SK-N-SH (cell line): ENCODE data around the gene TAF11. TPM values are rescaled to one million over a fixed set of nuclear protein-coding genes. Genes with fewer than 3 reads are reported as not detected.
A peak's percentile ranks its signal among the peaks of the same experiment; 100 is the strongest.

Experiments used
- CTCF ChIA-PET: fragments of 300-600, 350-600 bp; formaldehyde crosslinking; extraction: SDS; loops from one replicate; lab custom pipeline; 2021; lab: Yijun Ruan, JAX
- POLR2A ChIA-PET: fragments of 350-600 bp; sonication (Branson Sonifier 250); formaldehyde crosslinking; extraction: SDS; loops from one replicate; lab custom pipeline; 2020; ENCODE audit warnings: antibody characterized with exemption, inconsistent platforms; lab: Yijun Ruan, JAX
- DNase-seq: peaks from one replicate; pipeline ENCODE4 v3.0.0; 2012
- H2AFZ ChIP-seq: fragments of 200-600 bp; sonication (generic); 2 replicates; pipeline ENCODE4 v1.8.1; 2016; ENCODE audit warnings: antibody characterized with exemption, mild to moderate bottlenecking, low read depth
- H3F3A ChIP-seq: fragments of 200-600 bp; sonication (generic); replicated peaks from 2 replicates; pipeline ENCODE3; 2016; ENCODE audit warnings: antibody characterized with exemption, mild to moderate bottlenecking; ENCODE audit not compliant: insufficient read depth
- H3K27ac ChIP-seq, 2 experiments: fragments of 200-500 bp in 1 of 2; fragments of 200-600 bp in 1 of 2; sonication (Bioruptor generic) in 1 of 2; sonication (generic), shearing (Covaris generic) in 1 of 2; 2 replicates each; pipeline versions ENCODE4 v1.5.1 to v1.6.1; 2014 to 2016; ENCODE audit warnings: low read depth in 2 of 2, inconsistent platforms in 1 of 2, low read length in 1 of 2, mild to moderate bottlenecking in 1 of 2, mixed read lengths in 1 of 2
- H3K27me3 ChIP-seq: fragments of 200-600 bp; sonication (generic), shearing (Covaris generic); 2 replicates; pipeline ENCODE4 v1.6.1; 2016; ENCODE audit warnings: mixed run types; ENCODE audit not compliant: insufficient read depth
- H3K36me3 ChIP-seq, 2 experiments: fragments of 200-500 bp in 1 of 2; fragments of 200-600 bp in 1 of 2; sonication (Bioruptor generic) in 1 of 2; sonication (generic) in 1 of 2; replicated peaks in 1 of 2; 2 replicates each; pipeline versions ENCODE3 to v1.5.1; 2014 to 2016; ENCODE audit warnings: low read length in 1 of 2, mild to moderate bottlenecking in 1 of 2; ENCODE audit not compliant: insufficient read depth in 2 of 2, control insufficient read depth in 1 of 2
- H3K4me1 ChIP-seq, 2 experiments: fragments of 200-500 bp in 1 of 2; fragments of 200-600 bp in 1 of 2; sonication (Bioruptor generic) in 1 of 2; sonication (generic), shearing (Covaris generic) in 1 of 2; 2 replicates each; pipeline versions ENCODE4 v1.5.1 to v1.6.1; 2014 to 2016; ENCODE audit warnings: low read depth in 1 of 2, low read length in 1 of 2, mixed run types in 1 of 2; ENCODE audit not compliant: insufficient read depth in 2 of 2, control insufficient read depth in 1 of 2
- H3K4me2 ChIP-seq: fragments of 200-600 bp; sonication (generic), shearing (Covaris generic); 2 replicates; pipeline ENCODE4 v1.6.1; 2017; ENCODE audit warnings: mixed run types
- H3K4me3 ChIP-seq, 2 experiments: fragments of 200-500 bp in 1 of 2; fragments of 200-600 bp in 1 of 2; sonication (Bioruptor generic) in 1 of 2; sonication (generic), shearing (Covaris generic) in 1 of 2; 2 replicates each; pipeline versions ENCODE4 v1.5.1 to v1.8.1; 2014 to 2016; ENCODE audit warnings: low read depth in 2 of 2, inconsistent platforms in 1 of 2, low read length in 1 of 2, mild to moderate bottlenecking in 1 of 2, mixed read lengths in 1 of 2, moderate library complexity in 1 of 2
- H3K79me2 ChIP-seq: fragments of 200-600 bp; sonication (generic); 2 replicates; pipeline ENCODE4 v1.8.1; 2017; ENCODE audit warnings: mild to moderate bottlenecking; ENCODE audit not compliant: insufficient read depth
- H3K9ac ChIP-seq: fragments of 200-600 bp; sonication (generic); 2 replicates; pipeline ENCODE4 v1.6.1; 2017; ENCODE audit warnings: mixed run types
- H3K9me2 ChIP-seq: fragments of 200-600 bp; sonication (generic); 2 replicates; pipeline ENCODE4 v1.6.1; 2017; ENCODE audit warnings: mixed run types
- H3K9me3 ChIP-seq: fragments of 200-600 bp; sonication (generic); 2 replicates; pipeline ENCODE4 v1.6.1; 2017; ENCODE audit warnings: mixed run types, mild to moderate bottlenecking, moderate library complexity
- H4K20me1 ChIP-seq: fragments of 200-600 bp; sonication (generic); 2 replicates; pipeline ENCODE4 v1.6.1; 2017; ENCODE audit warnings: mild to moderate bottlenecking, mixed run types; ENCODE audit not compliant: insufficient read depth
- ELF1 ChIP-seq: IDR thresholded peaks from 2 replicates; pipeline ENCODE4 v1.4.0; 2012
- EZH2phosphoT487 ChIP-seq: fragments of 200-600 bp; sonication (generic); IDR thresholded peaks from 2 replicates; pipeline ENCODE4 v1.6.1; 2017; ENCODE audit warnings: low read depth, mixed run types, mild to moderate bottlenecking, antibody characterized with exemption, moderate library complexity, borderline replicate concordance
- FOXJ3 ChIP-seq: sonication (generic); formaldehyde crosslinking; IDR thresholded peaks from 2 replicates; pipeline ENCODE4 v1.5.1; 2020; ENCODE audit warnings: mild to moderate bottlenecking, missing genetic modification reagents
- GABPA ChIP-seq: IDR thresholded peaks from 2 replicates; pipeline ENCODE4 v1.4.0; 2012; ENCODE audit warnings: low read depth, mild to moderate bottlenecking
- MEF2A ChIP-seq: IDR thresholded peaks from 2 replicates; pipeline ENCODE4 v1.4.0; 2012; ENCODE audit warnings: low read depth, borderline replicate concordance
- NFIC ChIP-seq: IDR thresholded peaks from 2 replicates; pipeline ENCODE4 v1.4.0; 2012; ENCODE audit warnings: borderline replicate concordance
- NRF1 ChIP-seq: IDR thresholded peaks from 2 replicates; pipeline ENCODE4 v1.6.1; 2012; ENCODE audit warnings: low read depth, mild to moderate bottlenecking, low read length
- POLR2AphosphoS5 ChIP-seq: IDR thresholded peaks from 2 replicates; pipeline ENCODE4 v1.6.1; 2012; ENCODE audit warnings: low read depth, low read length
- RAD21 ChIP-seq: IDR thresholded peaks from 2 replicates; pipeline ENCODE4 v1.6.1; 2012; ENCODE audit warnings: mild to moderate bottlenecking, low read length
- RCOR1 ChIP-seq: fragments of 150-350 bp; IDR thresholded peaks from 2 replicates; pipeline ENCODE4 v1.6.1; 2017; ENCODE audit warnings: antibody characterized with exemption, low read length
- RFX5 ChIP-seq: IDR thresholded peaks from 2 replicates; pipeline ENCODE4 v1.6.1; 2012; ENCODE audit warnings: mild to moderate bottlenecking, improper control_type of control experiment, low read length
- SMC3 ChIP-seq: IDR thresholded peaks from 2 replicates; pipeline ENCODE4 v1.6.1; 2012; ENCODE audit warnings: low read depth, low read length, improper control_type of control experiment
- TCF12 ChIP-seq: IDR thresholded peaks from 2 replicates; pipeline ENCODE4 v1.4.0; 2012
- TEAD4 ChIP-seq: IDR thresholded peaks from 2 replicates; pipeline ENCODE4 v1.4.0; 2012; ENCODE audit warnings: mild to moderate bottlenecking, borderline replicate concordance; ENCODE audit not compliant: insufficient read depth
- YY1 ChIP-seq: IDR thresholded peaks from 2 replicates; pipeline ENCODE4 v1.4.0; 2012; ENCODE audit warnings: low read depth, mild to moderate bottlenecking
- WGBS: methylation state at CpG from one replicate; pipeline ENCODE4 v1.1.6; 2017; ENCODE audit warnings: low lambda C conversion rate; 5-methylcytosine and 5-hydroxymethylcytosine counted together
- polyA plus RNA-seq, 3 experiments: library from polyadenylated mRNA; depleted of rRNA; stranded (reverse); fragments of >200 nt; gene quantifications; 2 replicates each; pipeline ENCODE4 v1.2.3, GENCODE V29; 2012
- TF ChIP-seq, protein P1 (sequence below): IDR thresholded peaks from 2 replicates; pipeline ENCODE4 v1.4.0; 2012; ENCODE audit warnings: low read depth, borderline replicate concordance
- TF ChIP-seq, protein P2 (sequence below): IDR thresholded peaks from 2 replicates; pipeline ENCODE4 v1.6.1; 2012; ENCODE audit warnings: mild to moderate bottlenecking, low read depth, low read length, moderate library complexity
- TF ChIP-seq, protein P3 (sequence below): fragments of 150-350 bp; IDR thresholded peaks from 2 replicates; pipeline ENCODE4 v1.6.1; 2017; ENCODE audit warnings: antibody characterized with exemption, low read length, low read depth, borderline replicate concordance
- TF ChIP-seq, protein P4 (sequence below): fragments of 200-600 bp; sonication (generic); IDR thresholded peaks from 2 replicates; pipeline ENCODE4 v1.6.1; 2017; ENCODE audit warnings: antibody characterized with exemption, mild to moderate bottlenecking, moderate library complexity
- TF ChIP-seq, protein P5 (sequence below): IDR thresholded peaks from 2 replicates; pipeline ENCODE4 v1.4.0; 2012; ENCODE audit warnings: low read depth

The TAF11 gene
- polyA plus RNA-seq, 1 of the 3 experiments (the other 2 are of a cell fraction), result 21.8 TPM

DNA sequence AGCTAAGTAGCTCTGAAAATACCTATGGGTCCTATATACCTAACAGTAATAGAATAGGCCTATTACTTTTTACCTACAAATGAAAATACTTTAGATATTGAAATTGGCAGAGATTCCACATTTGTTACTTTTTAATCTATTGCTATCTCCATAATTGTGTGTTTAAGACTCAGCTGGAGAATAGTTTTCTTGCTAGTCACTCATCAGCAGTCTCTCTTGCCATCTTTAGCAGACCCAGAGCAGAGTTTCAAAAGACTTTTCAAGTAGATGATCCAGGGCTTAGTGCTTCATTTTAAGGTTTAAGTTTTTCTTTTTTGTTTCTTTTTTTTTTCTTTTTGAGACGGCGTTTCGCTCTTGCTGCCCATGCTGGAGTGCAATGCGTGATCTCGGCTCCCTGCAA, 14.1 kb upstream of the TAF11 start:
- H3F3A ChIP-seq, result peaks cover 11% of the 10 kb centered on the region
- no peaks in the 10 kb centered on the region for H4K20me1 ChIP-seq
- WGBS, result 93% methylated on average over 5 of the region's 5 CpGs
- H3K9ac ChIP-seq, result no peak overlapping the region
- no peak for DNase-seq
- H3K9me3 ChIP-seq, result no peaks in the 10 kb centered on the region
- H3K4me3 ChIP-seq, result no peak overlapping the region
- peaks cover 0 to 10% of the 10 kb centered on the region in 2 experiments; a peak in 1 of 4 replicates for H3K4me1 ChIP-seq
- no peaks in the 10 kb centered on the region for H3K9me2 ChIP-seq
- H3K27ac ChIP-seq, result peak overlapping the region in 1 of 2 experiments; percentile 22; a peak in 2 of 4 replicates
- CTCF ChIA-PET, result no interaction called here
- no peak overlapping the region for H2AFZ ChIP-seq
- H3K27me3 ChIP-seq, result no peaks in the 10 kb centered on the region
- POLR2A ChIA-PET, result no interaction called here
- TF ChIP-seq, protein P1, sequence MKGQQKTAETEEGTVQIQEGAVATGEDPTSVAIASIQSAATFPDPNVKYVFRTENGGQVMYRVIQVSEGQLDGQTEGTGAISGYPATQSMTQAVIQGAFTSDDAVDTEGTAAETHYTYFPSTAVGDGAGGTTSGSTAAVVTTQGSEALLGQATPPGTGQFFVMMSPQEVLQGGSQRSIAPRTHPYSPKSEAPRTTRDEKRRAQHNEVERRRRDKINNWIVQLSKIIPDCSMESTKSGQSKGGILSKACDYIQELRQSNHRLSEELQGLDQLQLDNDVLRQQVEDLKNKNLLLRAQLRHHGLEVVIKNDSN, result no peak
- no peak for TF ChIP-seq SMC3
- TF ChIP-seq NRF1, result no peak
- no peak for TF ChIP-seq MEF2A
- no peak for TF ChIP-seq TEAD4
- no peak for TF ChIP-seq NFIC
- TF ChIP-seq YY1, result no peak
- no peak for TF ChIP-seq EZH2phosphoT487
- no peak for TF ChIP-seq FOXJ3
- TF ChIP-seq, protein P2, sequence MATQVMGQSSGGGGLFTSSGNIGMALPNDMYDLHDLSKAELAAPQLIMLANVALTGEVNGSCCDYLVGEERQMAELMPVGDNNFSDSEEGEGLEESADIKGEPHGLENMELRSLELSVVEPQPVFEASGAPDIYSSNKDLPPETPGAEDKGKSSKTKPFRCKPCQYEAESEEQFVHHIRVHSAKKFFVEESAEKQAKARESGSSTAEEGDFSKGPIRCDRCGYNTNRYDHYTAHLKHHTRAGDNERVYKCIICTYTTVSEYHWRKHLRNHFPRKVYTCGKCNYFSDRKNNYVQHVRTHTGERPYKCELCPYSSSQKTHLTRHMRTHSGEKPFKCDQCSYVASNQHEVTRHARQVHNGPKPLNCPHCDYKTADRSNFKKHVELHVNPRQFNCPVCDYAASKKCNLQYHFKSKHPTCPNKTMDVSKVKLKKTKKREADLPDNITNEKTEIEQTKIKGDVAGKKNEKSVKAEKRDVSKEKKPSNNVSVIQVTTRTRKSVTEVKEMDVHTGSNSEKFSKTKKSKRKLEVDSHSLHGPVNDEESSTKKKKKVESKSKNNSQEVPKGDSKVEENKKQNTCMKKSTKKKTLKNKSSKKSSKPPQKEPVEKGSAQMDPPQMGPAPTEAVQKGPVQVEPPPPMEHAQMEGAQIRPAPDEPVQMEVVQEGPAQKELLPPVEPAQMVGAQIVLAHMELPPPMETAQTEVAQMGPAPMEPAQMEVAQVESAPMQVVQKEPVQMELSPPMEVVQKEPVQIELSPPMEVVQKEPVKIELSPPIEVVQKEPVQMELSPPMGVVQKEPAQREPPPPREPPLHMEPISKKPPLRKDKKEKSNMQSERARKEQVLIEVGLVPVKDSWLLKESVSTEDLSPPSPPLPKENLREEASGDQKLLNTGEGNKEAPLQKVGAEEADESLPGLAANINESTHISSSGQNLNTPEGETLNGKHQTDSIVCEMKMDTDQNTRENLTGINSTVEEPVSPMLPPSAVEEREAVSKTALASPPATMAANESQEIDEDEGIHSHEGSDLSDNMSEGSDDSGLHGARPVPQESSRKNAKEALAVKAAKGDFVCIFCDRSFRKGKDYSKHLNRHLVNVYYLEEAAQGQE, result no peak
- no peak for TF ChIP-seq RCOR1
- peaks cover 0 to 6% of the 10 kb centered on the region in 2 experiments for H3K36me3 ChIP-seq
- H3K4me2 ChIP-seq, result 0 out of 2 replicates have a peak overlapping the region, but pooled peaks have one; percentile 31
- H3K79me2 ChIP-seq, result peaks cover 33% of the 10 kb centered on the region; the same call in 1 of the 2 replicates

DNA sequence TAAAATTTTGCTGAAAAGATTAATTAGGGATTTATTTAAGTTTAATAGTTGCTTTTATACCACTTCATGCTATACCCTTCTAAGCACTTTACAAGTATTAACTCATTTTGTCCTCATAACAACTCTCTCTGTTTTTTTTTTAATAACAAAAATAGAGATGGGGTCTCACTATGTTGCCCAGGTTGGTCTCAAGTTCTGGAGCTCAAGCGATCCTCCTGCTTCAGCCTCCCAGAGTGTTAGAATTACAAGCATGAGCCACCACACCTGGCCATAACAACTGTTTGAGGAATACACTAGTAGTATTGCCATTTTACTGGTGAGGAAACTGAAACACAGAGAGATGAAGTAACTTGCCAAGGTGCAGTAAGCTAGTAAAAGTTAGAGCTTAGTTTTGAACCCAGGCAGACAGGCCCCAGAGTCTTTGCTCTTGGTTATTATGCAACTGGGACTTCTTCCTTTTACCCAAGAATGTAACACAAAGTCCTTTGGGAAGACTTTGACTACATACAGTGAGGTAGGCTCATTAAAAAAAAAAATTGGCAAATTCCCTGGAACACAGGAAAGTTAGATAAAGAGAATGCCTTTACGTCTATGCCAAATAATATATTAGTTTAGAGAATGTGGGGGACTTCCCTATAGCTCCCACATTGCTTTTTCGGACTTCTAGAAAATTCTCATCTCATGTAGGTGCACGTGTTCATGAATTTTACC, 12.6 kb upstream of the TAF11 start:
- no peaks in the 10 kb centered on the region for H3K9me3 ChIP-seq
- H3K9ac ChIP-seq, result no peak overlapping the region
- no peaks in the 10 kb centered on the region for H3K36me3 ChIP-seq
- peaks cover 0 to 10% of the 10 kb centered on the region in 2 experiments; a peak in 1 of 4 replicates for H3K4me1 ChIP-seq
- no peak overlapping the region for H3K27ac ChIP-seq
- peaks cover 11% of the 10 kb centered on the region for H3F3A ChIP-seq
- H3K9me2 ChIP-seq, result no peaks in the 10 kb centered on the region
- no peak overlapping the region for H3K4me2 ChIP-seq
- H4K20me1 ChIP-seq, result no peaks in the 10 kb centered on the region
- H3K79me2 ChIP-seq, result peaks cover 26% of the 10 kb centered on the region
- 84% methylated on average over 4 of the region's 4 CpGs for WGBS
- DNase-seq, result no peak
- H2AFZ ChIP-seq, result no peak overlapping the region
- H3K4me3 ChIP-seq, result no peak overlapping the region
- ChIA-PET CTCF (interaction anchor here (0.7 to 1.1 kb wide), 3 partner anchors 14 to 988 kb away, joined by 3 to 4 read pairs (median 3); no protein-coding TSS in a partner anchor), POLR2A (no interaction called here)
- no peaks in the 10 kb centered on the region for H3K27me3 ChIP-seq
- TF ChIP-seq, protein P3, sequence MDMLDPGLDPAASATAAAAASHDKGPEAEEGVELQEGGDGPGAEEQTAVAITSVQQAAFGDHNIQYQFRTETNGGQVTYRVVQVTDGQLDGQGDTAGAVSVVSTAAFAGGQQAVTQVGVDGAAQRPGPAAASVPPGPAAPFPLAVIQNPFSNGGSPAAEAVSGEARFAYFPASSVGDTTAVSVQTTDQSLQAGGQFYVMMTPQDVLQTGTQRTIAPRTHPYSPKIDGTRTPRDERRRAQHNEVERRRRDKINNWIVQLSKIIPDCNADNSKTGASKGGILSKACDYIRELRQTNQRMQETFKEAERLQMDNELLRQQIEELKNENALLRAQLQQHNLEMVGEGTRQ, result no peak
- TF ChIP-seq RFX5 (no peak), TCF12 (no peak), SMC3 (no peak), YY1 (no peak), POLR2AphosphoS5 (no peak), ELF1 (no peak), FOXJ3 (no peak), RAD21 (no peak), GABPA (no peak)
- TF ChIP-seq, protein P4, sequence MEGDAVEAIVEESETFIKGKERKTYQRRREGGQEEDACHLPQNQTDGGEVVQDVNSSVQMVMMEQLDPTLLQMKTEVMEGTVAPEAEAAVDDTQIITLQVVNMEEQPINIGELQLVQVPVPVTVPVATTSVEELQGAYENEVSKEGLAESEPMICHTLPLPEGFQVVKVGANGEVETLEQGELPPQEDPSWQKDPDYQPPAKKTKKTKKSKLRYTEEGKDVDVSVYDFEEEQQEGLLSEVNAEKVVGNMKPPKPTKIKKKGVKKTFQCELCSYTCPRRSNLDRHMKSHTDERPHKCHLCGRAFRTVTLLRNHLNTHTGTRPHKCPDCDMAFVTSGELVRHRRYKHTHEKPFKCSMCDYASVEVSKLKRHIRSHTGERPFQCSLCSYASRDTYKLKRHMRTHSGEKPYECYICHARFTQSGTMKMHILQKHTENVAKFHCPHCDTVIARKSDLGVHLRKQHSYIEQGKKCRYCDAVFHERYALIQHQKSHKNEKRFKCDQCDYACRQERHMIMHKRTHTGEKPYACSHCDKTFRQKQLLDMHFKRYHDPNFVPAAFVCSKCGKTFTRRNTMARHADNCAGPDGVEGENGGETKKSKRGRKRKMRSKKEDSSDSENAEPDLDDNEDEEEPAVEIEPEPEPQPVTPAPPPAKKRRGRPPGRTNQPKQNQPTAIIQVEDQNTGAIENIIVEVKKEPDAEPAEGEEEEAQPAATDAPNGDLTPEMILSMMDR, result no peak
- TF ChIP-seq, protein P5, sequence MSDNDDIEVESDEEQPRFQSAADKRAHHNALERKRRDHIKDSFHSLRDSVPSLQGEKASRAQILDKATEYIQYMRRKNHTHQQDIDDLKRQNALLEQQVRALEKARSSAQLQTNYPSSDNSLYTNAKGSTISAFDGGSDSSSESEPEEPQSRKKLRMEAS, result no peak
